GM18951 (cell line): ENCODE results near the gene FAM240B.

Experiments
- POLR2A ChIP-seq: IDR thresholded peaks from 4 replicates; pipeline ENCODE4 v1.6.1; 2011; ENCODE audit warnings: mild to moderate bottlenecking; ENCODE audit not compliant: insufficient read length, insufficient read depth; ENCODE audit errors: extremely low read depth
- in situ Hi-C: fragments of 300-500 bp; cut with MboI; formaldehyde crosslinking; loops from one replicate; pipeline ENCODE4 v1.12.0; 2022; ENCODE audit warnings: low sequenced_read_pairs, mixed read lengths, inconsistent platforms; ENCODE audit not compliant: unreplicated experiment

FAM240B gene

GRCh38 chr9:38727497-38728001 lies 7.6 kb upstream of the FAM240B start:
- in situ Hi-C loops, result no loop called here

GRCh38 chr9:38724754-38725153 lies 4.8 kb upstream of the FAM240B start:
- no peak for TF ChIP-seq POLR2A
- in situ Hi-C loops, result no loop called here

More at GRCh38 chr9:38727497-38728001, 7.6 kb upstream of the FAM240B start:
- no peak for TF ChIP-seq POLR2A

- in situ Hi-C loops, result no loop called here
- TF ChIP-seq POLR2A, result no peak
Measured at GRCh38 chr9:38718148-38718547, 1.8 kb downstream of the FAM240B start.

- no peak for TF ChIP-seq POLR2A
- in situ Hi-C loops, result no loop called here
Measured at GRCh38 chr9:38715684-38716083, 4.2 kb downstream of the FAM240B start.

- no peak for TF ChIP-seq POLR2A
- in situ Hi-C loops, result no loop called here
Measured at GRCh38 chr9:38713426-38713825, 6.5 kb downstream of the FAM240B start.

GRCh38 chr9:38708759-38709158 lies 11.2 kb downstream of the FAM240B start:
- TF ChIP-seq POLR2A, result no peak
- in situ Hi-C loops, result no loop called here

- no peak for TF ChIP-seq POLR2A
- in situ Hi-C loops, result no loop called here
Measured at GRCh38 chr9:38707885-38708637, 11.9 kb downstream of the FAM240B start.

- no peak for TF ChIP-seq POLR2A
- in situ Hi-C loops, result no loop called here
Measured at GRCh38 chr9:38706493-38706892, 13.4 kb downstream of the FAM240B start.

GRCh38 chr9:38705917-38706316 lies 14.0 kb downstream of the FAM240B start:
- no peak for TF ChIP-seq POLR2A

GRCh38 chr9:38700695-38701094 lies 19.2 kb downstream of the FAM240B start:
- no peak for TF ChIP-seq POLR2A
- in situ Hi-C loops, result no loop called here

More at GRCh38 chr9:38705917-38706316, 14.0 kb downstream of the FAM240B start:
- in situ Hi-C loops, result no loop called here

- TF ChIP-seq POLR2A, result no peak
- in situ Hi-C loops, result no loop called here
Measured at GRCh38 chr9:38699337-38699736, 20.6 kb downstream of the FAM240B start.

GRCh38 chr9:38697776-38698300 lies 22.1 kb downstream of the FAM240B start:
- in situ Hi-C loops, result no loop called here
- no peak for TF ChIP-seq POLR2A

GRCh38 chr9:38696999-38697398 lies 22.9 kb downstream of the FAM240B start:
- in situ Hi-C loops, result no loop called here
- no peak for TF ChIP-seq POLR2A

- no peak for TF ChIP-seq POLR2A
- in situ Hi-C loops, result no loop called here
Measured at GRCh38 chr9:38694676-38695075, 25.3 kb downstream of the FAM240B start.
